GM21825 (cell line): Measurements from ENCODE around the gene GFOD2.
"Not testable (repeated sequence)": the region's sequence is repeated elsewhere in the genome, so short reads cannot be mapped to it uniquely, and the experiment has no call there.

ENCODE experiments used
- ATAC-seq: cut with Tn5 transposase; IDR thresholded peaks from one replicate; pipeline ENCODE4 v1.9.1; 2021; ENCODE audit warnings: mild to moderate bottlenecking, moderate library complexity; ENCODE audit not compliant: unreplicated experiment

The GFOD2 gene

DNA sequence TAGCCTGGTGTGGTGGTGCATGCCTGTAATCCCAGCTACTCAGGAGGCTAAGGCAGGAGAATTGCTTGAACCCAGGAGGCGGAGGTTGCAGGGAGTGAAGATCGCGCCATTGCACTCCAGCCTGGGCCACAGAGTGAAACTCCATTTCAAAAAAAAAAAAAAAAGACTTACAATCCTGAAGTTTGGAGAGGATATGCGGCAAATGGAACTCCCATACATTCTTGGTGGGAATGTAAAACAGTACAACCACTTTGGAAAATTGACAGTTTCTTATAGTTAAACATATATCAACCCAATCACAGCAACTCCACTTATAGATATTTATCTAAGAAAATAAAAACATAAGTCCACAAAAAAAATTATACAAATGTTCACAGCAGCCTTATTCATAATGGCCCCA is 11.9 kb downstream of the GFOD2 start:
- no peak for ATAC-seq

DNA sequence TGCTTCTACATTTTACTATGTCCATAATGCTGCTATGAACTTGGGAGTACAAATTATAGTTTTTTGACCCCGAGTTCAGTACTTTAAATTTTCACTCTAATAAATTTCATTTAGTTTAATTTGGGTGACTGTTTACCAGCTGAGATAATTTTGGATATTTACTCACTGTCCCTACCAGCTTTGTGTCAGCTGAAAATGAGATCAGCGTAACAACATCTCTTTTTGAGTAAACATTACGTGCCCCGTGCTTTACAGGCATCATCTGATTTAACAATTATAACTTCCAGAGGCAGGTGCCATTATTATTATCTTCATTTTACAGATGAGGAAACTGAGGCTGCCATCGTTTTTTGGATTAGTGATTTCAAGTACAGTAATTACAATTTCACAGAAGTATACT is 15.0 kb downstream of the GFOD2 start:
- no peak for ATAC-seq

DNA sequence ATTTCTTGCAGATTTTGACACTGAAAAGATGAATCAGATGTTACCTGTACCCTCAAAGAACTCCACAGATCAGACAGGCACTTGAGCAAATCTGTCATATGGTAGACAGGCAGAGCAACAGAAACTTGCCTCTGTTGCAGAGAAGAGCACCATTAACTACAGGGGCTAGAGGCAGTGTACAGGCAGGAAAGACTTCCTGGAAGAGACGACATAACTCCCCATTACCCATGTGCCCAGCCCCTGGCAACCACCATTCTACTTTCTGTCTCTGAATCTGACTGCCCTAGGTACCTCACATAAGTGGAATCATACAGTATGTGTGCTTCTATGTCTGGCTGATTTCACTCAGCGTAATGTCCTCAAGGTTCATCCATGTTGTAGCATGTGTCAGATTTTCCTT is 15.5 kb downstream of the GFOD2 start:
- no peak for ATAC-seq

DNA sequence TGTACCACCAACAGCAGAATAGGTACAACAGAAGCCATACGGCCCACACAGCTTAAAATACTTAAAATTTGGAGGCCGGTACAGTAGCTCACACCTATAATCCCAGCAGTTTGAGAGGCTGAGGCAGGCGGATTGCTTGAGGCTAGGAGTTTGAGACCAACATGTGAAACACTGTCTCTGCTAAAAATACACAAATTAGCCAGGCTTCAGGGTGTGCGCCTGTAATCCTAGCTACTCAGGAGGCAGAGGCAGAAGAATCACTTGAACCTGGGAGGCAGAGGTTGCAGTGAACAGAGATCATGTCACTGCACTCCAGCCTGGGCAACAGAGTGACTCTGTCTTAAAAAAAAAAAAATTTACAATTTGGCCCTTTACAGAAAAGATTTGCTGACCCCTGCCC is 17.0 kb downstream of the GFOD2 start:
- no peak for ATAC-seq

DNA sequence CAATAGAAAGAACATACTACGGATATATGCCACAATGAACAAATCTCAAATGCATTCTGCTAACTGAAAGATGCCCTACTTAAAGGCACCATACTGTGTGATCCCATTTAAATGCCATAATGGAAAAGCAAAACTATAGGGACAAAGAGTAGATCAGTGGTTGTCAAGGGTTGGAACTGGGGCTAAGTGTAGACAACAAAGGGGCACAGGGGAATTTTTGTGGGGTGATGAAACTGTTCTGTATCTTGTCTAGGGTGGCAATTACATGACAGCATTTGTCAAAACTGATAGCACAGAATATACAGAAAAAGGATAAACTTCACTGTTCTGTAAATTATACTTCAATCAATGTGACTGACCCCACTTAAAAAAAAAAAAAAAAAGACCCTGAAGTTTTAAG is 17.7 kb downstream of the GFOD2 start:
- ATAC-seq = no peak

DNA sequence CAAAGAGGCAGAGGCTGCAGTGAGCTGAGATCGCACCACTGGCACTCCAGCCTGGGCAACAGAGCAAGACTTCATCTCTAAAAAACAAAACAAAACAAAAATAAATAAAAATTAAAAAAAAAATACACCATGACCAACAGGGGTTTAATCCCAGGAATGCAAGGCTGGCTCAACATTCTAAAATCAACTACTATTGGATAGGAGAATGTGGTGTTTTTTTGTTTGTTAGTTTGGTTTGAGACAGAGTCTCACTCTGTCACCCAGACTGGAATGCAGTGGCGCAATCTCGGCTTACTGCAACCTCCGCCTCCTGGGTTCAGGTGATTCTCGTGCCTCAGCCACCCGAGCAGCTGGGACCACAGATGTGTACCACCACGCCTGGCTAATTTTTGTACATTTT is 19.9 kb downstream of the GFOD2 start:
- no peak for ATAC-seq

DNA sequence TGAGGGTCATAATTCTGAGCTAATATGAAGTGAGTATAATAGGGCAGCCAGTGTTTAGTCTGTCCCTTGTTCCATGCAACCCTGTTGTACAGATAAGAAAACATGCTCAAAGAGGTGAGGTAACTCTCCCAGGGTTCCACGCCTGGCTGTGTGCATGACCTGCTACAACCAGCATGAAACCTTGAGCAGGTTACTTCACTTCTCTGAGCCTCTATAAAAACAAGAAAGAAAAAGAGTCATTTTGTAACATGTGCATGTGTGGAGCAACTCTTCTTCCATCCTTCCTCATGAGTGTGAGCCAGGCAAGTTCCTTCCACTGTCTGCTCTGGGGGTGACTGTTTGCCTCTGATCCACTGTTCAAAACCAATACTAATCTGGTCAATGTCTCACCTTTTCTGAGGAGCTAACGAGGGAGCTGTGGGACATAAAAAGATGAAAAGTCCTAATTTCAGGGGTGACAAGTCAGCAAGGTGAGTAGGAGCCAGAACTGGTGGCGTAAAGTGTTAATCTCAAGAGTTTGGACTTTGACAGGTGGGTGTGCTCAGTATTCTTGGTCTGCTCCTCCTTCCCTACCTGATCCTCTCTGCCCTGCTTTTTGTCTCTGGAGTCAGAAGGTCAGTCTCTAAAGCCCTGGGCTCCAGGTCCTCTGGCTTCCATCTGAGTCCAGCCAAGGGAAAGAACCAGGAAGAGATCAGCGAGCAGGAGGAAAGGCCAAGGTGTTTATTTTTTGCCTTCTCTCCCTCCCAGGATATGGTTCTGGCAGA is 21.5 kb downstream of the GFOD2 start:
- ATAC-seq = no peak

DNA sequence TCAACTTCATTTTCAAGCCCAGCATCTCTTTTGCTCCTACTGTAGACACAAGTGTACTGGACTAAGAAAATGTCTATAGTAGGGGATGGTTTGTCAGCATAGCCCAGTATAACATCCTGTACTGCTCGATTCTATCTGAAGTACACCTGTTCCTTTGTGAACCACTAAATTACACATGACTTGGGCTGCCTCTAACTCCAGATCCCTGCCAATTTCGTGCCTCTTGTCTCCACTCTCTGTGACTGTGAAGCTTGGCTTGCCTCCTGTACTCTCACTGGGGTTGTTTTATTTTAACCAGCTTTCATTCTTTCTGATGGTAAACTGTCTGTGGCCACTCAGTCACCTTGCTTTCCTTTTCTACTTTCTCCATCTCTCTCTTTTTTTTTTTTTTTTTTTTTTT is 24.5 kb downstream of the GFOD2 start:
- no peak for ATAC-seq

DNA sequence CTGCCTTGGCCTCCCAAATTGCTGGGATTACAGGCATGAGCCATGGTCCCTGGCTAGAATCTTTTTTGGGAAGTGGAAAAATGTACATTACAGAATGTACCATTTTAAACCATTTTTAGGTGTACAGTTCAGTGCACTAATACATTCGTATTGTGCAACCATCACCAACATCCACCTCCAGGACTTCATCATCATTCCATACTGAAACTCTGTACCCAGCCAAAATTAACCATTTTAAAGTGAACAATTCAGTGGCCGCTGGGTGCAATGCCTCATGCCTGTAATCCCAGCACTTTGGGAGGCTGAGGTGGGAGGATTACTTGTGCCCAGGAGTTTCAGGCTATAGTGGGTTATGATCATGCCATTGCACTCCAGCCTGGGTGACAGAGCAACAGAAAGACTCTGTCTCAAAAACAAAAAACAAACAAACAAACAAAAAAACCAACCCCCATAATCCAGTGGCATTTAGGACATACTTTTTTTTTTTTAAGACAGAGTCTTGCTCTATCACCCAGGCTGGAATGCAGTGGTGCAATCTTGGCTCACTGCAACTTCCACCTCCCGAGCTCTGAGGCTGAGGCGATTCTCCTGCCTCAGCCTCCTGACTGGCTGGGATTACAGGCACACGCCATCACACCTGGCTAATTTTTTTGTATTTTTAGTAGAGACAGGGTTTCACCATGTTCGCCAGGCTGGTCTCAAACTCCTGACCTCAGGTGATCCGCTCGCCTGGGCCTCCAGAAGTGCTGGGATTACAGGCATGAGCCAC is 25.4 kb downstream of the GFOD2 start:
- not testable (repeated sequence) for ATAC-seq

DNA sequence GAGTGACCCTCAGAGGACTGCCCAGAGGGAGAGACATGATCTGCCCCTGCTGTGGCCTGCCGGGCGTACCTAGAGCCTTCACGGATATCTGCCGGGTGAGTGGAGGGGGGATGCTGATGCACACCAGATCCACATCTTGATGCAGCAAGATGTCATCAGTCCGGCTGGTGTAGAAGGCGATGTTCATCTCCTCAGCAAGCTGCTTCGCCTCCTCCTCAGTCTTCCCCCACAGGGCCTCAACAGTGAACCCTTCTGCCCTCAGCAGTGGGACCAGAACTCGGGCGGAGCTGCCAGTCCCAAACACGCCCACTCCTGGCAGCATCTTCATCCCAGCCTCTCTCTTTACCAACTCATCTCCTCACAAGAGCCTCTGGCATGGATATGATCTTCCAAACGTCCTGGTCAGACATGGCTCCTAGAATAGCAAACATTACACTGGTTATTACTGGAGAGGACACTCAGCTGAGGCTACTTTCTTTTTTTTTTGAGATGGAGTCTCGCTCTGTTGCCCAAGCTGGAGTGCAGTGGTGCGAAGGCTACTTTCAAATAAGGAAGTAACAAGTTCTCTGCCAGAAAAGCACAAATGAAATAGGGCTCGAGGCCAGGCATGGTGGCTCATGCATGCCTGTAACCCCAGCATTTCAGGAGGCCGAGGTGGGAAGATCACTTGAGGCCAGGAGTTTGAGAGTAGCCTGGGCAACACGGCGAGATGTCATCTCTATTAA is 33.6 kb downstream of the GFOD2 start:
- ATAC-seq = no peak

DNA sequence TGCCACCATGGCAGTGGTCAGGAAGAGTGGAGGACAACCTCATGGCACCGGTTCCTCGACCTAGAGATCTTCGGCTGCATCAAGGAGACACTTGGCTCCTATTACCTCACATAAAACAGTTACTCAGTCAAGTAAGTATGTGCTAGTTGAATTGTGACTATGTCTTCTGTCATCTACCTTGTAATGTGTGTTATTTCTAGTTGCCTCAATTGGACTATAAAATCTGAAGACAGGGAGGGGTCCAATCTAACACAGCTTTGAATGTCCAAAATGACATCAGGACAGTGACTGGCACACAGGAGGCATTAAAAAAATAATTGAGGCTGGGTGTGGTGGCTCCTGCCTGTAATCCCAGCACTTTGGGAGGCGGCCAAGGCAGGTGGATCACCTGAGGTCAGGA is 35.3 kb downstream of the GFOD2 start:
- ATAC-seq = no peak

DNA sequence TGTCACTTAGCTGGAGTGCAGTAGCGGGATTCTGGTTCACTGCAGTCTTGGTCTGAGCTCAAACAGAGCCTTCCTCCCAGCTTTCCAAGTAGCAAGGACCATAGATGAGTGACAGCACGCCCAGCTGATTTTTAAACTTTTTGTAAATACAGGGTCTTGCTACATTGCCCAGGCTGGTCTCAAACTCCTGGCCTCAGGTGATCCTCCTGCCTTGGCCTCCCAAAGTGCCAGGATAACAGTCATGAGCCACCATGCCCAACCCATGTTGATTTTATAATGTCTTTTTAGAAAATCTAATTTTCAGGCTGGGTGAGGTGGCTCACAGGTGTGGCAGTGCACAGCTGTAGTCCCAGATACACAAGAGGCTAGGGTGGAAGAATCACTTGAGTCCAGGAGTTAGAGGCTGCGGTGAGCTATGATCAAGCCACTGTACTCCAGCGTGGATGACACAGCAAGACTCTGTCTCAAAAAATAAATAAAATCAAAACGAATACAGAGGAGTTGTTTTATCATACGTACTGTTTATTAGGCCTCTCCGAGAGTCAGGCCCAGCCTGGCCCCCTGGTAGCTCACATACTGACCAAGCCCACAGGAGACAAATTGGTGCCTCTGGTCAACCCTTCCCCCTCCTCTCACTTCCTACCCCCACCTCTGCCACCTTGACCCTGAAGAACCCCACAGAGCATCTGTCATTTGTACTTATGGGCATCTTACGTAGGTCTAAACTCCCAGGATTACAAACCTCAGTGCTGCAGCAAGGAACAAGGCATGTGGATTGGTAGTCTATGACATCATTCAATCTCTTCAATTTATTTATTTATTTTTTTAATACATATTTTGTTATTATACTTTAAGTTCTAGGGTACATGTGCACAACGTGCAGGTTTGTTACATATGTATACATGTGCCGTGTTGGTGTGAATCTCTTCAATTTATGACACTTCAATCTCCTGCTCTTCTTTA is 38.9 kb downstream of the GFOD2 start:
- ATAC-seq = no peak

DNA sequence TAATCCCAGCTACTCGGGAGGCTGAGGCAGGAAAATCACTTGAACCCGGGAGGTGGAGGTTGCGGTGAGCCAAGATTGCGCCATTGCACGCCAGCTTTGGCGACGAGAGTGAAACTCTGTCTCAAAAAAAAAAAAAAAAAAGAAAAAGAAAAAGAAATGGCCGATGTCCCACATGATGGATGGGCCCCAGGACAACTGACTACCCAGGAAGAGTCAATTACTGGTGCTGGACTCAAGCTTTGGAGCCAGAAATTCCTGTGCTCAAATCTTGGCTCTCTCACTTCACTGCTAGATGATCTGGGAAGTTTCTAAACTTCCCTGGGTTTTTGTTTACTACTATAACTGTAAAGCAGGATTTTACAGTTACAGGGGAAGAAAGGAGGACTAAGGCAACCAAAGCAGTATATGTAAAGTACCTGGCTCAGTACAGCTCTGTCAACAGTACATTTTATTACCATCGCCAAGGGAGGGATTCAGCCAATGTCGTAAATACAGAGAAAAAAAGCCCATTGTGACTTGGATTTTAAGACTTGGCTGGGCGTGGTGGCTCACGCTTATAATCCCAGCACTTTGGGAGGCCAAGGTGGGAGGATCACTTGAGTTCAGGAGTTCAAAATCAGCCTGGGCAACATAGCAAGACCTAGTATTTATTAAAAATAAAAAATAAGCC is 40.6 kb downstream of the GFOD2 start:
- ATAC-seq = no peak

DNA sequence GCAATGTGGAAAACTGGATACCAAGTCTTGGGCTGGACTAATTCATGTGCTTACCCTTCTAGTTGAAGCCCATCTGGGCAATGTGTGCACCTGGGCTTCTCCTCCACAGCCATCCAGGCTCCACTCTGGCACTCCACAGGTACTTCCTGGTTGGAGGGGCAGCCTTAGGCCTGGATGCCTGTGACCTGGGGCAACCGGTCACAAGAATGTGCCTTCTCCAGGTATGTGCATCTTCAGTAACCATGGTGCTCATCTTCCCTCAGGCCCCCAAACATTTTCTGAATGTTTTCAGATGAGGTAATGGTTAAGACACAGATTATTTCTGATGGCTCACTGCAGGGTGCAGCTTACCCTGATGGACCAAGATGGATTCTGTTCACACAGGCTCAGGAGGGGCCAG is 41.4 kb downstream of the GFOD2 start:
- no peak for ATAC-seq

DNA sequence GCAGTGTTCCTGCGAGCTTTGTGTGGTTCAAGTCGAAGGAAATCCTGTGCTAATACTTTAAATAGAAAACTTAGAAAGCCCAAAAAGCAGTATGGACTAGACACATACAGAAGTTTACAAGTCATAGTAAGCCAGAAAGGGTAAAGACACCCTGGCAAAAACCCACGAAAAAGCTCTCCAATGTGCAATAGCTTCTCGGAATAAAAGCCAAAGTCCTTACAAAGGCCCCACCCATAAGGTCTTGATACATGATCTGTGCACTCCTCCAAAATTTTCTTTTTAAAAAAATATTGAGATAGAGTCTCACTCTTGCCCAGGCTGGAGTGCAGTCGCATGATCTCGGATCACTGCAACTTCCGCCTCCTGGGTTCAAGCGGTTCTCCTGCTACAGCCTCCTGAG is 42.2 kb downstream of the GFOD2 start:
- no peak for ATAC-seq

DNA sequence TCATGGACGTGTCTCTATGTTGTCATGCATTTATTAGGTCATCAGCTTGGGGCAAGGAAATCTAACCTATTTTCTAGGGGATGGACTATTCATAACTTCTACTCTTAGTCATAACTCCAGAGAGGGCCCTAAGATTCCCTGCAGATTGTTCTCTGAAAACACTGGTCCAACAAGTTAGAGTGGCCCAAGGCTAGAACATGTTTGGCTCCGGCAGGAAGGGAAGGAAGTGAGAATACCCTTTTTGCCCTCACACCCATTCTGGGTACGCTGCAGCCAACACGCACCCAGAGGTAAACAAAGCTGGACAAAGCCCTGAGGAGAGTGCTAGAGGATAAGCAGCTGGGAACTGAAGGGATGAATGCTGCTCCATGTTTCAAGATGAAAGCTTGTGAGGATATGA is 42.6 kb downstream of the GFOD2 start:
- no peak for ATAC-seq

DNA sequence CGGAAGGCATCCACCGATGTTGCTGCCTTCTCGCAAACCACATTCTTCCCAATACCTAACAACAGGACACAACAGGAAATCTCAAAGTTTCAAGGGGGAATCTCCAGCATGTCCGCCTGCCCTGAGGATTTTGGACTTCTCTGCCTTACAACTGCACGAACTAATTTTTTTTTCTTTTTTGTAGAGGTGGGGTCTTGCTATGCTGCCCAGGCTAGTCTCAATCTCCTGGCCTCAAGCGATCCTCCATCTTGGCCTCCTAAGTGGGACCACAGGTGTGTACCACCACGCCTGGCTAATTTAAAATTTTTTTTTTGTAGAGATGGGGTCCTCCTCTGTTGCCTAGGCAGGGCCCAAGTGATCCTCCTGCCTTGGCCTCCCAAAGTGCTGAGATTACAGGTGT is 43.1 kb downstream of the GFOD2 start:
- no peak for ATAC-seq

DNA sequence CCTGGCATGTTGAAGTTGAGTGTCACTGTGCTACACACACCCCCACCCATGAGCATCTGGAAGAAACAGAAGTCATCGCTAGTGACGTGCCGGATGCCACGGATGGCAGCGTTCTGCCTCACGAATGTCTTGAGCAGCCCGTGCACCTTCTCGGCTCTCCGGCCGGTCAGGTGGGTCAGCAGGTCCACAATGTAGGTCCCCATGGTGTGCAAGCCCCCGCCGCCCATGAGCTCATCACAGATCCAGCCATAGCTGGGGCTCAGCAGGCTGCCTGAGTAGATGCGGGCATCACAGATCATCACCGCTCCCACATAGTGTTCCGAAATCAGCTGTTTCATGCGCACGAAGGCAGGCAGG is 43.6 kb downstream of the GFOD2 start:
- no peak for ATAC-seq

DNA sequence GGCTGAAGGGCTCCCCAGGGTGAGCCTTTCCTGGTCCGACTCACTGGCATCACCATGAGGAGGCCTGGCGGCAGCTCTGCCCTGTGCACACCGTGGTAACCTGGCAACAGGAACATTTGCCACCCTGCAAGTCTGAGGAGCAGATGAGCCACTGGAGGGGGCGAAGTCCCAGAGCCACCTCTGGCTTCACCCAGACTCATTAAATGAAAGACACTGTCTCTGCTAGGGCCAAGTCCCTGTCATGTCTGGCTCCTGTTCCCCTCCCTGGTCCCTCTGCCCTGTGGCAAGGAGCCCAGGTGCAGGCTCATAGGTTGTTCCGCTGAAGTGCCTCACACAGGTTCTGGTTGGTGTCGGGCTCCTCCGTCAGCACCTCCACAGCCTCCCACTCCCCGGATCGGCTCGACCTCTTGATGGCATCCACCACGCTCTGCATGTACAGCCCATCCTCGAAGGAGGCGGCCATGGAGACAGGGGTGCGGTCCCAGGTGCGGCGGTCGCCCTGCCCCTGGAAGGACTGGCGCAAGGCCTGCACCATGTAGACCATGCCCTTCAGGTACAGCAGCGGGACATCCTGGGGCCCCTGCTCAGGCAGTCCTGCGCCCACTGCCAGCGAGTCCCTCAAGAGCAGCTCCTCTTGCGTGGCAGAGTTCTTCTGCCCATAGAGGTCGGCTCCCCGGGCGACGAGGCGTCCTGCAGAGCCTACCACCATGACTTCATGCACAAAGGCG is 44.1 kb downstream of the GFOD2 start:
- ATAC-seq = no peak
